A673 (cell line): ENCODE measurements around the gene SNORC. TPM values are rescaled to one million over a fixed set of nuclear protein-coding genes. Genes with fewer than 3 reads are reported as not detected.

Experiments
- BruUV-seq: library from RNA; stranded (reverse); fragments of 400-500 nt; replicated peaks from 2 replicates; lab custom pipeline; 2021; lab: Mats Ljungman, UMichigan
- CTCF ChIA-PET: fragments of 300-600 bp; sonication (Branson Sonifier 250); formaldehyde crosslinking; loops from one replicate; lab custom pipeline; 2022; ENCODE audit warnings: antibody characterized with exemption; lab: Charles Lee
- POLR2A ChIA-PET: fragments of 300-600 bp; sonication (Branson Sonifier 250); formaldehyde crosslinking; loops from one replicate; lab custom pipeline; 2022; ENCODE audit warnings: antibody characterized with exemption; ENCODE audit not compliant: low non-redundant PET; lab: Charles Lee
- DNase-seq: peaks from one replicate; pipeline ENCODE4 v3.0.0-alpha.2; 2015; ENCODE audit warnings: low spot score
- H3K27ac ChIP-seq: fragments of 200-600 bp; sonication (generic); 2 replicates; pipeline ENCODE4 v1.5.1; 2016; ENCODE audit warnings: mixed run types, low read depth, mild to moderate bottlenecking, mixed read lengths, antibody characterized with exemption, low read length; ENCODE audit not compliant: poor library complexity, severe bottlenecking
- H3K27me3 ChIP-seq: fragments of 200-600 bp; sonication (generic); replicated peaks from 2 replicates; pipeline ENCODE4 v1.6.1; 2017; ENCODE audit warnings: mixed run types, low read depth, mild to moderate bottlenecking, mixed read lengths, antibody characterized with exemption, low read length; ENCODE audit not compliant: insufficient read depth, poor library complexity
- H3K36me3 ChIP-seq: fragments of 200-600 bp; sonication (generic); 2 replicates; pipeline ENCODE4 v1.6.1; 2016; ENCODE audit warnings: mixed run types, mild to moderate bottlenecking, mixed read lengths, antibody characterized with exemption, low read length; ENCODE audit not compliant: insufficient read depth, poor library complexity, severe bottlenecking
- H3K4me1 ChIP-seq: fragments of 200-600 bp; sonication (generic); 2 replicates; pipeline ENCODE4 v1.6.1; 2017; ENCODE audit warnings: mixed run types, mild to moderate bottlenecking, mixed read lengths, antibody characterized with exemption, low read length; ENCODE audit not compliant: insufficient read depth, poor library complexity, severe bottlenecking
- H3K4me3 ChIP-seq: fragments of 200-600 bp; sonication (generic); 2 replicates; pipeline ENCODE4 v1.5.1; 2016; ENCODE audit warnings: low read depth, mixed run types, mild to moderate bottlenecking, mixed read lengths, low read length; ENCODE audit not compliant: poor library complexity, severe bottlenecking
- H3K9me3 ChIP-seq: fragments of 200-600 bp; sonication (generic); 2 replicates; pipeline ENCODE4 v1.6.1; 2016; ENCODE audit warnings: mixed run types, low read depth, mild to moderate bottlenecking, mixed read lengths, antibody characterized with exemption, low read length; ENCODE audit not compliant: poor library complexity, severe bottlenecking
- CTCF ChIP-seq: fragments of 300-800, 200-600 bp; sonication (generic); conservative IDR thresholded peaks from 2 replicates; pipeline ENCODE4 v1.5.1; 2017; ENCODE audit warnings: low read depth, mild to moderate bottlenecking, antibody characterized with exemption, low read length, moderate library complexity, mixed read lengths
- EZH2 ChIP-seq: fragments of 200-600 bp; sonication (generic); IDR thresholded peaks from 2 replicates; pipeline ENCODE4 v1.6.1; 2017; ENCODE audit warnings: borderline replicate concordance, low read depth, mild to moderate bottlenecking, mixed read lengths, antibody characterized with exemption, low read length; ENCODE audit not compliant: poor library complexity, severe bottlenecking
- intact Hi-C: fragments of 100-400 bp; cut with micrococcal nuclease; formaldehyde crosslinking; loops from one replicate; pipeline ENCODE4 v1.10.0; 2022; ENCODE audit not compliant: unreplicated experiment
- total RNA-seq: library from RNA; stranded (reverse); gene quantifications from 2 replicates; pipeline ENCODE4 v1.2.3, GENCODE V29; 2021

SNORC gene
- total RNA-seq, 1 experiment from 2014 or later = 4.6 TPM

- Histone ChIP-seq H3K27ac (no peak overlapping the region), H3K9me3 (no peaks in the 10 kb centered on the region), H3K4me1 (peaks cover 5% of the 10 kb centered on the region), H3K27me3 (peaks cover 31% of the 10 kb centered on the region), H3K4me3 (peak overlapping the region; percentile 44), H3K36me3 (no peaks in the 10 kb centered on the region)
- ChIA-PET CTCF (no interaction called here), POLR2A (no interaction called here)
- BruUV-seq = no TSS peak
- TF ChIP-seq EZH2 (no peak), CTCF (no peak)
- peak; percentile 37 for DNase-seq
- intact Hi-C loops = no loop called here
Observed at GRCh38 chr2:232927793-232928550, 57.9 kb downstream of the SNORC start.

Other genes starting within 250 kb of the SNORC start
- gene EFHD1, start 236.7 kb upstream of the SNORC start, total RNA-seq = 0.58 and 1.4 TPM in 2 replicates
- 62.8 and 67.3 TPM in 2 replicates for gene GIGYF2, start 172.9 kb upstream of the SNORC start, total RNA-seq
- gene KCNJ13, start 93.7 kb upstream of the SNORC start, total RNA-seq = not detected in 2 replicates
- 0.57 and 0.69 TPM in 2 replicates for gene NGEF, start 143.0 kb downstream of the SNORC start, total RNA-seq
- not detected in 2 replicates for gene NEU2, start 162.4 kb downstream of the SNORC start, total RNA-seq
- 2.3 and 3.0 TPM in 2 replicates for gene INPP5D, start 190.1 kb downstream of the SNORC start, total RNA-seq